Glomerular visceral epithelial cell (primary cell): ENCODE data around the gene BTBD1.
"Not testable (repeated sequence)": the region's sequence is repeated elsewhere in the genome, so short reads cannot be mapped to it uniquely, and the experiment has no call there.

ENCODE experiments used
- DNase-seq: peaks from one replicate; pipeline ENCODE4 v3.0.0-alpha.2; 2016; ENCODE audit errors: extremely low spot score

The BTBD1 gene

GRCh38 chr15:83057696-83058376, 9.2 kb downstream of the BTBD1 start:
- DNase-seq: no peak

DNA sequence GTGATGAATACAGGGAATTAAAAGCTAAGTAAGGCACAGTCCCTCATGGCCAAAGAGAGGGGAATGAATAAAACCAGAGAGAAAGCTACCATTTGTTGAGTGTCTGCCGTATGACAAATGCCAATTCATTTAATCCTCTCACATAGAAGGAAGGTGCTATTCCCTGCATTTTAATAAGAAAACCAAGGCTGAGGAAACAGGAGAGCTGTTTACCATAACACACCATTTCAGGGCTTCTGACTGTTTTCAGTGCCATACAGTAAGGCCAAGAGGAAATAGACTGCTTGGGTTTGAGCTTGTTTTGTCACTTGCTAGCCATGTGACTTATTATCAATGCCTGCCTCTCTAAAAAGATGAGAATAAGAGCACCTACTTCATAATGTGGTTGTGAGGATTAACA, 10.1 kb downstream of the BTBD1 start:
- DNase-seq: no peak

- peak; percentile 76 for DNase-seq
Observed at GRCh38 chr15:83053151-83053550, 13.9 kb downstream of the BTBD1 start.

DNA sequence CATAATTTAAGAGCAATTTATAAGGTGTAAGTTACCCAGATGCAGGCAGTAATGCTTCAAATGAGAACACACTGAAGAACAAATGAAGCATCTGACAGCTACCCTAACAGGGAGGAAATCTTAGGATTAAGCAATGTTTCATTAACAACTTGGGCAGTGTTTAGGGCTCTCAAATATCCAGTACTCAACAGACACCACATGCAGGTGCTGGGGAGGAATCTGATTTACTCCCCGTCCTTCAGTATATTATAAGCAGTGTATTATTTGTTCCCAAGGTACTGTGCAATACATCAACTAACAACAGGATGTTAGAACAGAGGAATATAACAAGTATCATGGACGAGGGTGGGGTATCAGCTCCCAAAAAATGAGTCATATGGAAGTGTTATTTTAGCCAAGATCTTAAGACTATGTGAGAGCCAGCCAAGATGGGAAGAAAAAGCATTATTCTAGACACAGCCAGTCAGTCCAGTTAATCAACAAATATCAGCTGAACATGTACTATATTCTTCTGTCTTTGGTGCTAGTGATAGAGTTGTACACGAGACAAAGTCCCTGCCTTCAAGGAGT, 20.4 kb downstream of the BTBD1 start:
- no peak for DNase-seq

- no peak for DNase-seq
Observed at GRCh38 chr15:83044156-83044555, 22.9 kb downstream of the BTBD1 start.

- DNase-seq: no peak
Observed at GRCh38 chr15:83039206-83039605, 27.8 kb downstream of the BTBD1 start.

DNA sequence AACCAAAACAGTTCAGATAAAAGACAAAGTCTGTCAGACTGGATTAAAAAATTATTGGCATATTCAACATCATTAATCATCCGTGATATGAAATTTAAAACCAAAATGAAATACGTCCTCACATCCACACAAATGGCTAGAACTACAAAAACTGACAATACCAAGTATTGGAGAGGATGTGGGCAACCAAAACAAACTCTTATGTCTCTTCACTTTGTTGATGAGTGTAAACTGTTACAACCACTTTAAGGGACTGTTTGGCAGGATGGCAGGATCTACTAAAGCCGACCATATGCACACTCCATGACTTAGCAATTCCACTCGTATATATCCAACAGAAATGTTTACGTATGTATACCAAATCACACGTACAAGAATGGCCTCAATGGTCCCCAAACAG, 30.8 kb downstream of the BTBD1 start:
- no peak for DNase-seq

GRCh38 chr15:83031234-83031633, 35.8 kb downstream of the BTBD1 start:
- not testable (repeated sequence) for DNase-seq

GRCh38 chr15:83030021-83030420, 37.0 kb downstream of the BTBD1 start:
- peak; percentile 72 for DNase-seq

DNA sequence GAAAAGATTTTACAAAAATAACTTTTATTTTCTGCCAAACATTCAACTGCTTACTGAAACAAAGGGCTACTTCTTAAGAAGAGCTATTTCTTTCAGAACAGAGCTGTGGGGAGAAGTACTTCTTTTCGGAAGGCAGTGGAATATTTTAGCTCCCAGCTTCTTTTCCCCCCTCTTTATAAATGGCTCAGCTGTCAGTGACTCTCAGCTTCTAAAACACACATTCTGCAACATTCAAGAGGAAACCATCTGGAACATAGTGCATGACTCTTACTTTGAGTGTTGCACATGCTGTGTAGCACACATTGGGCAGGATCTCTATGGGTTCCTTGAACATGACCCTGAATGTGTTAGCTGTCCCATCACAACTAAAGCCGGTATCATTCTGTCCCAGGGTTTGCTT, 48.6 kb downstream of the BTBD1 start:
- no peak for DNase-seq

DNA sequence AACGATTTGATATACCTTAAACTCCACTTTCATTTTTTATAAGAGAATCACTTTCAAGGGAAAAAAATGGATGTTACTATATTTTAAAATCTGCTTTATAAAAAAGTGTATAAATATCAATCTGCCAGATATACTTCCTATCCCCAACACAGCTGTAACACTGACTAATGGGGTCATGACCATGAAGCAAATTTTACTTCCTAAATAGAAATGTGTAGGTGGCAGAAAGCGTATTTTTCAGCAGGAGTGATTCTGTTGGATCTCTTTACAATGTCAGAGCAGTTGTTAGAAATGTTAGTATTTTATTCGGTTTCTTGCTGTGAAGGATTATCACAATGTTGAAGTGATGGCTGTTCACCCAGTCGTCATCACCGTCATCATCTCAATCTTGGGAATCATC, 50.1 kb downstream of the BTBD1 start:
- DNase-seq: no peak

DNA sequence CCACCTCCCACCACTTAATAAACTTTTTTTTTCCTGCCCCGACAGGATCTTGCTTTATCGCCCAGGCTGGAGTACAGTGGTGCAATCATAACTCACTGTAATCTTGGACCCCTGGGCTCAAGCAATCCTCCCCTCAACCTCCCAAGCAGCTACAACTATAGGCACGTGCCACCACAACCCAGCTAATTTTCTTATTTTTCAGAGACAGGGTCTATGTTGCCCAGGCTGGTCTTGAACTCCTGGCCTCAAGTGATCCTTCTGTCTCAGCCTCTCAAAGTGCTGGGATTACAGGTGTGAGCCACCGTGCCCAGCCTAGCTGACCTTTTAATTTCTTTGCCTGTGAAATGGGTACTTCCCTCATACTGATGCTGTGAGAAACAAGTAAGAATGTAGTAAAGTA, 51.7 kb downstream of the BTBD1 start:
- DNase-seq: no peak

DNA sequence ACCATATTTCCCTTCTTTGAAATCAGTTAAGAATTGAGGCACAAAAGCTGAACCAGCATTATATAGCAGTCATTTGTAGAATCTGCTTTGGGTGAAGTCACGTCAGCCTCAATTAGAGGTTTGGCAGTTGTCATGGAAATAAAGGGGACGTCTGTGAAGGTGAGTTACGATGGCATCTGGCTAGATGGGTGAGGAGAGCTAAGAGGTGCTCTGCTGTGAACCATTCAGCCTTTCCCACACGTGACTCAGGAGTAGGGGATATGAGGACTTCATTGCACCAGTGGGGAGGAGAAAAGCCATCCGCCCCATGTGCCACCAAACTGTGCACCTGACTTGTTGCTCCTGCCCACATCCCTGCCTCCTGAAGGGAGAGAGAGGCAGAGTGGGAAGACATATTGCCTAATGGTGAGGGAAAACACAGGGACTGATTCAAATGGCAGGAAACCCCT, 52.8 kb downstream of the BTBD1 start:
- DNase-seq: no peak

- no peak for DNase-seq
Observed at GRCh38 chr15:83012636-83013035, 54.4 kb downstream of the BTBD1 start.

DNA sequence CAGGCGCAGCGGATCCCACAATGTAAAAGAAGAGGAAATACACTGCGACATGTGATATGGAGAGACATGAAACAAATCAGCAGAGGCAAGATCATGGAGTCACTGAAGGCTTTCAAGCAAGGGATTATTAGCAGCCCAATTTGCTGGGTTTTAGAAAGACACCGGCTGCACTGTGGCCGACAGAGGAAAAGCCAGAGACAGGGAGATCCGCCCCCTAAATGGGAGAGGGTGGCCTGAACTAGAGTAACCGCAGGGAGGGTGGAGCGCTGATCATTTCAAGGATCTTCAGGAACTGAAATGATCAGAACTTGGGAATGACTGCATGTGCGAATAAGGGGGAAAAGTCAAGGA, 55.0 kb downstream of the BTBD1 start:
- DNase-seq: no peak

DNA sequence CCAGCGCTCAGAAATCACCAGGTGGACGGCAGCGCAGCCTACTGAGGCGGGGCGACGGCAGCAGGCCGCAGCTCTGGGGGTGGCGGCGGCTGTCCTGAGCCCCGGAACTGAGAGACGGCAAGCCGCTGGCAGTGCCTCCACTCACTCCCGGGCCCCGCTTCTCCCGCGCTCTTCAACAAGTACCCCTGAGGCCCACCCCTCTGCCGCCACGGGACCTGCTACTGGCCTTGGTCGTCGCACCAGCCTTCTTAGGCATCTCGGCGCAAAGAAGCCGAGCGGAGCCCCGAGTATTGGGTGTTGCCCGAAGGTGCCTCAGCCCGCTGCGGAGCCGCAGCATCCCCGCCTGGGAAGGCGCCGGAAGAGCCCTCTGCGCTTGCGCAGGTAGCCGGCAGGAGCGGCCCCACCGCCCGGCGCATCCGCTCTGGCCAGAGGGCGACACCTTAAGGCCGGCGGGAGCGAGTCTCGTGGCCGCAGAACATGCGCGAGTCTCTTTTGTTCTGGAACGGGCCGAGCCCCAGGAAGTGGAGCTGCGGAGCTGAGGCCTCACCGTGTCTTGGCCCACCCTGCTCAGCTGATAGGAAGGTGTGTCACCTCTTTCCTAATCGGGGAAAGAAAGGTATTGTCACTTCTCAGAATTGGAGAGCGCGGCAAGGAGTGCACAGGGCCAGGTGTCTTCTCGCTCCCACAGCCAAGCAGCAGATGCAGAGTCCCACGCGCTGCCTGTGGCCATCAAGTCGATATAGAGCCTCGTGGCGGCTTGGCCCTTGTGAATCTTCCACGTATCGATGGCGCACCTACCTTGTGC, 55.6 kb downstream of the BTBD1 start, which contains the start of gene C15orf40:
TSS of gene C15orf40 (minus strand) at position 369 of the 805 bp plus-strand sequence. CDS start at position 337, 32 bp downstream.
- DNase-seq: peak; percentile 95

- DNase-seq: peak; percentile 70
Observed at GRCh38 chr15:83010709-83011270, 56.3 kb downstream of the BTBD1 start.

DNA sequence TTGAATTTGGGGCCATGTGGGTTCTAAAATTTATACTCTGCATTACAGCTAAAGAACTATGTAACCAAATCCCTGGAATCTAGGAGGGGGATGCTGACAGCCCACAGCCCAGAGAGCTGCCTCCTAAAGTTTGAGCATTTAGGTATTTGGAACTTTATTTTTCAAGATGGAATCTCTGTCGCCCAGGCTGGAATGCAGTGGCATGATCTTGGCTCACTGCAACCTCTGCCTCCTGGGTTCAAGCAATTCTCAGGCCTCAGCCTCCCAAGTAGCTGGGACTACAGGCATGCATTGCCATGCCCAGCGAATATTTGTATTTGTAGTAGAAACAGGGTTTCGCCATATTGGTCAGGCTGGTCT, 66.4 kb downstream of the BTBD1 start:
- not testable (repeated sequence) for DNase-seq

DNA sequence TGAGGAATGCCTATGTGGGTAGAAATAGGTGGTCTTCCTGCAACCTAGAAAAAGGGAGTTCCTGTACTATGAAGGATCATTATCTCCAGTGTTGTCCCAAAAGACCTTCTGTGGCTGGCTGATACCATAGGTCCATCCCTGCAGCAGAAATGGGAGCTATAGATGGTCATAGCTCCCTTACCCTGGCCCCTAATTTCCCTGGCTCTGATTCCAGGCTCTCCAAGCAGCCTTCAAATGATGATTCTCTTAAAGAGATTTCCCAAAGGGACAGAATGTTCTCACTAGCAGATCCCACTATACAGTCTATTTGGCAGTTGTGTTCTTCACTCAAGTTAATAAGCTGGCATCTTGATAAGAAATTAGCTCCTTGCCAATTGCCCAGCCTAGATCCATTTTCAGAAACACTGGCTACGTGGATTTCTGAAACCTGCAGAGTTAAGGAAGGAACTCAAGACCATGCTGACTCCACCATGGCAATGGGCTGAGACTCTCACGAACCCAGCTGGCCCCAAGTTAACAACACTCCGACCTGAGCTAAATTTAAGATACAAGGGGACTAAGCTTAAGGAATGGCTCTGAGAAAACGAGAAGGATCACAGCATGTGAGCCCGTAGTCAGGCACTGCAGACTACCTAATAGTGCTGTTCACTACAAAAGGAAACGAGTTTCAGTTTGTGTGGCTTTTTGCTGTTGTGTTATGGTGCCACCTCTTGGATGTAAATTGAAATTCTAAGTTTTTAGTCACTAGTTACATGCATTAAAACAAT, 67.0 kb downstream of the BTBD1 start:
- peak; percentile 65 for DNase-seq

GRCh38 chr15:82999426-82999825, 67.6 kb downstream of the BTBD1 start:
- DNase-seq: no peak

GRCh38 chr15:82995938-82996337, 71.1 kb downstream of the BTBD1 start:
- no peak for DNase-seq

- no peak for DNase-seq
Observed at GRCh38 chr15:82995076-82995475, 72.0 kb downstream of the BTBD1 start.
